NCI-H1417 treated with DMSO at 0.1 percent for 48 hours (cell line): ENCODE measurements around the gene SLC38A8.

Source experiments
- DNase-seq: peaks from one replicate; lab custom pipeline; 2025; lab: John Stamatoyannopoulos, UW

Gene SLC38A8

DNA sequence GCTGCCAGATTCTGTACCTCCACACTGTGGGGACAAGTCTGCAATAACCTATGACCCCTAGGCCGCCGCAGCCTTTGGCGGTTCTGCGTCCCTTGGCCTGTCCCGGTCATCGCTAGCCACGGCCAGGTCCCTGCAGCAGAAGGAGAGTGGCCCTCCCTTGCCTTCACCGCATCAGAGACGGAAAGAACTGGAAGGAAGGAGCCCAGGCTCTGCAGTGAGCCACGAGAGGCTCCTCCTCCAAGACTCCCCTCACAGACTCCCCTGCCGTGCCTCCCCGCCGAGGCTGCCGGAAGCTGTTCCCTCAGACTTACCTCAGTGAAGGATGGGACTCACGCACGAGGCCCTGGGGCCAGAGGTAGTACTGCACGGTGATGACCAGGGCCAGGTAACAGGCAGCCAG is 11.0 kb downstream of the SLC38A8 start:
- no peak for DNase-seq

DNA sequence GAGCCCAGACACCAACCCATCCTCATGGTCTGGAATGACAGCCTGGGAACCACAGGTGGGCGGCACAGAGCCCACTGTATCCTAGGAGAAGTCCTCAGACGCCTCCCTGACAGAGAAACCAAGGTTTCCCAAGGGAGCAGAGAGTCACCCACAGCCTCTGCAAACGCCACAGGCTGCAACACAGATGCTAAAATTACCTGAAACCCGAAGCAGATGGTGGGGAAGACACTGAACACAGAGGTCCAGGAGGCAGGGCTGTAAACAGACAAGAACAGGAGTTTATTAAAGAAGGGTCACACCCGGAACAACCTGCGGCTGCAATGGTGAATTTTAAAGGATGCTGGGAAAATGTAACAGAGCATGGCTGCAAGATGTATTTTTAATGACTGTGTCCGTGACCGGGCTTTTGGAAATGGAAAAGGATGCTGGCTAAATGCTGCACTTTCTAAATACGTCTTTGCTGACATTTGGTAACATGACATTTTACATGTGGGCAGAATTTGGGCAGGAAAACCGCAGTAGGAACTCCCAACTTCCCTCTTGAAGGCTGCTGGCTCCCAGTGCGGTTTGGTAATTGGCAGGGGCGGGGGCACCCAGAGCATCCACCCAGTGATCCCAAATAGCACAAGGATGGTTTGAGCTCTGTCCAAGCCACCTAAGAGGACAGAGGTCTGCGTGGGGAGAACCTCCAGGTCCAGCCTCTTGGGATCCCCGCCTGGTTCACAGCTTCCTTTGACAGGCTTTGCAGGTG is 13.1 kb downstream of the SLC38A8 start:
- no peak for DNase-seq

DNA sequence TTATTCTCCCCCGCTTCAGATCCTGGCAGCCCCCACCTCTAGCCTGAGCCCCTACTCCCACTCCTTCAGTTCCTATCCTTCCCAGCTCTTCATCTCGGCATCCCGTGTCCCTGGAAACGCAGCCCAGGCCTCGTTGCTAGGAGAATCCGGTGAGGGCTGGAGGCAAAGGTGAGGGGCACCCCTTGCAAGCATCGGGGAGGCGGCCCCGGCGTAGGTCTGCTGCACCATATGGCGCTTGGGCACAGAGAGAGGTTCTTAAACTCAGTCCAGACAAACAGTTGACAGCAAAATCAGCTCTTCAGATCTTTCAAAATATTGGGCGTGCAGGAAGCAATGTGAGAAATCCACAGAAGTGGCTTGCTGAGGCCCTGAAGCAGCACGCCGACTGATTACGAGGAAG is 15.0 kb downstream of the SLC38A8 start:
- DNase-seq = no peak

GRCh38 chr16:84026606-84027005 is 16.0 kb downstream of the SLC38A8 start:
- no peak for DNase-seq

- no peak for DNase-seq
Observed at GRCh38 chr16:84024854-84025253, 17.7 kb downstream of the SLC38A8 start.

DNA sequence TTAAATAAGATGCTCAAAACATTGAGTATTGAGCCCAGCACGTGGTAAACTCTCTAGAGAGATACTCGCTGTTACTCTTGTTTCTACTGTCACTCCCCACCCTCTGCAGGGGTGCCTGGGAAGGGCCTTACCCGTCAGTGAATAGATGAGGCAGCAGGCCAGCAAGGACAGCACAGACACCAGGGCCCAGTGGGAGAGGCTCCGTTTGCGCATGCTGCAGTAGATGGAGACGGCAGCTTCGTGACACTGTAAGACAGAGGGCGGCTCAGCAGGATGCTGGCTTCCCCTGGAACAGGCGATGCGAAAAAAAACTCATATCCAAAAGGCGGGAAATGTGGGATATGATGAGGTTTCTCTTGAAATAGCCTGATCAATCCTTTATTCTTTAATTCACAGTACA is 20.0 kb downstream of the SLC38A8 start:
- no peak for DNase-seq

DNA sequence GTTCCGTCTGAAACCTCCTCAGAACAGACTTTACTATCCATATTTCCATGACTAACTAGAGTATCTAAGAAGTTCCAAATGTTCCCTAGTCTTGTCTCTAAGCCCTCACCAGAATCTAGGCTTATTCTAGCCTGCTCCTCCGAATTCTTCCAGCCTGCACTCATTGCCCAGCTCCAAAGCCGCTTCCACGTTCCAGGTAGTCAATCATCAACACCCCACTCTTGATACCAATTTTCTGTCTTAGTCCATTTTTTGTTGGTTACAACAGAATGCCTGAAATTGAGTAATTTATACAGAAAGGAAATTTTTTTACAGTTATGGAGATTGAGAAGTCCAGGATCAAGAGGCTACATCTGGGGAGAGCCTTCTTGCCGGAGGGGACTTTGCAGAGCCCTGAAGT is 21.1 kb downstream of the SLC38A8 start:
- DNase-seq = no peak

DNA sequence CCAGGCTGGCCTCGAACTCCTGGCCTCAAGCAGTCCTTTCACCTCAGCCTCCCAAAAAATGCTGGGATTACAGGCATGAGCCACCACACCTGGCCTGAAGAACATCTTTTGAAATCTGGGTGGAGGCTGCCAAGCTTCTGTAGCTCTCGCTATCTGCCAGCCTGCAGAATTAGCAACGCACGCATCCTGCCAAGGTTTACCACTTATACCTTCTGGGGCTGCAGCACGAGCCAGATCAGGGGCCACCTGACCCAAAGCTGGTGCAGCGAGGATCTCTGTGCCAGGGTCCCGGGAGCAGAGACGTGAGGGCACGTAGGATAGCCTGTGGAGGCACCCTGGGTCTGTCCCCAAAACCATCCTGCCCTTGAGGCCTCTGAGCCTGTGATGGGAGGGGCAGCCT is 22.2 kb downstream of the SLC38A8 start:
- DNase-seq = no peak

DNA sequence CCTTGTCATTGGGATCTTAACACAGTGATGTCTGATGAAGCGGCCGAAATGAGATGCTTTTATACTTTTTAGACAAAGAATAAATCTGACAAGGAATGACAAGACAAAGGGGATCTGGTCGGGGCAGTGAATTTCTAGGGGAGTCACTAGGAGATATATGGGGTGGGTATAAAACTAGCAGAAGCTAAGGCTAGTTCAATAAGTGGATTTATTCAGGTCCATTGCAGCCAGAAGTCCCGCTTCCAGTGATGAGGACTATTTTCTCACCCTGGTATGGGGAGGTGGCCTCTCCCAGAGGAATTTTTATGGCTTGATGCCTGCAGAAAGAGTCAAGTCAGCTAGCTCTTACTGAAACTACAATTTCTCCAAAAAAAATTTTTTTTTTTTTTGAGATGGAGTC is 23.9 kb downstream of the SLC38A8 start:
- no peak for DNase-seq

GRCh38 chr16:84016477-84016876 is 26.1 kb downstream of the SLC38A8 start:
- no peak for DNase-seq

GRCh38 chr16:84015399-84015798 is 27.2 kb downstream of the SLC38A8 start:
- DNase-seq = no peak

DNA sequence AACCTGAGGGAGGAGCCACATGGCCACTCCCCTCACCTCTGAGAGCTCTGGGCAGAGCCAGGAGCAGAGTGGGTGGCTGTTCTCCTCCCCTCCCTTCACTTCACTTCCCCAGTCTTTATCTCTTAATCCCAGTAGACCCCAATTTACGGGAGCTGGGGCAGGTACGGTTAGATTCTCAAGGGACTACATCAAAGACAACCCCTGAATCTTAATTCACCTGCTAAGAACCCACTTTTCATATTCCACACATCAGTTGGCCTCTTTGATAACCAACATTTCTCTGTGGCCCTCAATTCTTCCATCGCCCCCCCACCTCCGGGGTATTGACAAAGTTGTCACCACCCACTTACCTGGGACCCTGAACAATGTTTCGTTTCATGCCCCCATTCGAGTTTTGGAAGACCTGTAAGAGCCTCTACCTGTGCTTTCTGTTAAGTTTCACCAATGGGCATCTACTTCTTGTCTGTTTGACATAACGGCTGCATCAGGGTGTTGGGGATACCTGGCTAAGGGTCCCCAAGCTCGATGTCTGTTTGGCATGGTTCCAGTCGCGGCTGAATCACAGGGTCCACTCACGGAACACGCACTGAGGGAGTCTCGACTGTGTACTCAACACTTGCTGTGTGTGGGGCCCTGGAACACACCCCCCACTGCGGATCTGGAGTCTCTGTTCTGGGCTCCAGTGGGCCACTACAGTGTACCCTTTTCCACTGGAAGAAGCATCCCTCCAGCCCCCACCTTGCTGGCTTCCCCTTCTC is 27.8 kb downstream of the SLC38A8 start:
- DNase-seq = no peak

DNA sequence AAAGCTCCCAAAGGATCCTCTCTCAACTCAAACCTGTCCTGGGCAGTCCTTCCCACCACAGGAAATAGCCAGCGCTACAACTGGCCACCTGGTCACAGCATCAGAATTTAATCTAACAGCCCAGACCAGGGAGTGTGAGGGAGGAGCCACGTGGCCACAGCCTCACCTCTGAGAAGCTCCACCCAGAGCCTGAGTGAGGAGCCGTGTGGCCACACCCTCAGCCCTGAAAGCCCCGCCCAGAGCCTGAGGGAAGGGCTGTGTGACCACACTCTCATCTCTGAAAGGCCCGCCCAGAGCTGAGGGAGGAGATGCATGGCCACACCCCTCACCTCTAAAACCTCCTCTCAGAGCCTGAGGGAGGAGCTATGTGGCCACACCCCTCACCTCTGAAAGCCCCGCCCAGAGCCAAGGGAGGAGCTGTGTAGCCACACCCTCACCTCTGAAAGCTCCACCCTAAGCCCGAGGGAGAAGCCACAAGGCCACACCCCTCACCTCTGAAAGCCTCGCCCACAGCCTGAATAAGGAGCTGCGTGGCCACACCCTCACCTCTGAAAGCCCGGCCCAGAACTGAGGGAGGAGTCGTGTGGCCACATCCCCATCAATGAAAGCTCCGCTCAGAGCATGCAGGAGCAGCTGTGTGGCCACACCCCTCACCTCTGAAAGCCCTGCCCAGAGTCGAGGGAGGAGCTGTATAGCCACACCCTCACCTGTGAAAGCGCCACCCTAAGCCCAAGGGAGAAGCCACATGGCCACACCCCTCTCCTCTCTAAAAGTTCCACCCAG is 28.6 kb downstream of the SLC38A8 start:
- no peak for DNase-seq

- no peak for DNase-seq
Observed at GRCh38 chr16:84009282-84009681, 33.3 kb downstream of the SLC38A8 start.

GRCh38 chr16:84007965-84008364 is 34.6 kb downstream of the SLC38A8 start:
- DNase-seq = no peak

DNA sequence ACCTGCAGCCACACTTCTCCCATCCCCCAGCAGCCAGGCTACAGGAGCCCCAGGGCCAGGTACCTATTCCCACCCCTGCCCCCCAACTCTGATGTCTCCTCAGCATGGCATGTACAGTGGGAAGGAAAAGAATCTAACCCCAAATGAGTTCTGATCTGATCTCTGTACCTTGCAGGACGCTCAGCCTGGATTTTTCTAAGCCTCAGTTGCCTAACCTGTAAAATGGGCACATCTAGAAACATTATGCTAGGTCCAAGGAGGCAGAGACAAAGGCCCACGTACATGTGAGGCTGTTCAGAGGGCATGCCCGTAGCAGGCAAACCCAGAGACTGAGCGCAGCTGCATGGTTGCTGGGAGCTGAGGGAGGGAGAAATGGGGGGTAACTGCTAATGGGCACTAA is 35.1 kb downstream of the SLC38A8 start:
- no peak for DNase-seq

GRCh38 chr16:84005391-84005790 is 37.2 kb downstream of the SLC38A8 start:
- no peak for DNase-seq

DNA sequence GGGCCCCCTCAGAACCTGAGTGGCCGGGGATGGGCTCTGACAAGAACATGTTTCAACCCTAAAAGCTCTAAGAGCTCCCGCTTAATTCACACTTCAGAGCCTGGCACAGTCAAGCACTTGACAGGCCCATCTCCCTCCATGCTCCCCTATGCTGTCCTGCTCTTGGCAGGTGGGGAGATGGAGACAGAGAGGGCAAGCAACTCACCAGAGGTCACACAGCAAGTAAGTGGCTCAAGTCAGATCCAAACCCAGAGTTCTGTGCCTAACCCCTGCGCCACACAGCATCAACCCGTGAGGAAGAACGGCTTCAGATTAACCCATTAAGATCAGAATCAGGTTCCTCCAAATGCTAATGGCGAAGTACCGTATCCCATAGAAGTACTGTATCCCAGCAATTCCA is 38.2 kb downstream of the SLC38A8 start:
- no peak for DNase-seq

GRCh38 chr16:84003038-84003437 is 39.6 kb downstream of the SLC38A8 start:
- no peak for DNase-seq

GRCh38 chr16:84001726-84002125 is 40.9 kb downstream of the SLC38A8 start:
- DNase-seq = no peak

DNA sequence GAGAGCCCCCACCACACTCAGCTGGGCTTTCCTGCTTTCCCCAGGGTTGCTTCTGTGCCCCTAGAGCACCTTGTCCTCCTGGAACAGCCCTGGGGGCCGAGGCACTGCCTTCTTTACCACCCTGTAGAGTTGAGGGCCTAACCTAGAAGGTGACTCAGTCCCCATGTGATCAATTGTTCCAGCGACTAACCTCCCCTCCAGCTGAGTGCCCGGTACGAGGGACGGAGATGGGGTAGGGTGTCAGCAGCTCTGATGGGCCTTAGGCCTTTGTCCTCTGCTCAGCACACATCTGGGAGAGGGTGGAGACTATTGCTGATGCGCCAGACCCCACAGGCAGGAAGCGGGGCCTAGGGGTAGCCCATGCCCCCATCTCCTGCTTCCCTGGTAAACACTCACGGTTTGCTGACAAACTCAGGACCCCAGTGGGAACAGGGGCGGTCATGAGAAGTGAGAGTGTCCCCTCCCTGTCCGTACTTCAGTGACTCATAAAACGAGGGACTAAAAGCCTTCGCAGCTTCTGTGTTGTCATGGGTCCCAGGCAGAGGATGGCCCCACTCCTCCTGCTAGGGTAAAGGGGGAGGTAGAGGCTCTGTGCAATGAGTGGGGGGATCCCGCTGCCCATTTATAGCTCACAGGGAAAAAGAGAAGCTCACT is 41.5 kb downstream of the SLC38A8 start:
- DNase-seq = no peak

DNA sequence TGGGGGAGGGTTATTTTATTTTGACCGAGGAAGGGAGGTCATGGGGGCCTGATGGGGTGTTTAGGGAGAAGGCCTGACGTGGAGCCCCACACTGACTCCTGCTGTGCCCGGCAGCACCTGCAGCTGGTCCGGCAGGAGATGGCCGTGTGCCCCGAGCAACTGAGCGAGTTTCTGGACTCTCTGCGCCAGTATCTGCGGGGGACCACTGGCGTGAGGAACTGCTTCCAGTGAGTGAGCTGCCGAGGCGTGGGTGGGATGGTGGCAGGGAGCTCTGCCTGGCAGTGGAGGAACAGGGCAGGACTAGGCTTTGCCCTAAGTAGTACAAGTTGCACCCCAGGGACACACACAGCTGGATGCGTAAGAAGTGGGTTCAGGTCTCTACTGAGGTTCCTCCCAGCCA is 44.5 kb downstream of the SLC38A8 start:
- no peak for DNase-seq
